DMS153 (cell line): ENCODE measurements around the gene NR1H2.
"Not testable (repeated sequence)": the region's sequence is repeated elsewhere in the genome, so short reads cannot be mapped to it uniquely, and the experiment has no call there.

Experiments
- DNase-seq: peaks from one replicate; lab custom pipeline; 2025; lab: John Stamatoyannopoulos, UW

The NR1H2 gene

GRCh38 chr19:50376166-50377050, at the start of gene NR1H2:
NR1H2 (plus strand) TSS chr19:50376457; CDS start chr19:50377606, 1,149 bp downstream.
- peak; percentile 95 for DNase-seq

- DNase-seq = no peak
Measured at GRCh38 chr19:50327013-50327412, 49.2 kb upstream of the NR1H2 start.

- DNase-seq = no peak
Measured at GRCh38 chr19:50327461-50328223, 48.6 kb upstream of the NR1H2 start.

GRCh38 chr19:50328224-50328872, 47.9 kb upstream of the NR1H2 start:
- no peak for DNase-seq

- DNase-seq = no peak
Measured at GRCh38 chr19:50328873-50329145, 47.4 kb upstream of the NR1H2 start.

GRCh38 chr19:50329146-50329925, 46.9 kb upstream of the NR1H2 start, which contains the start of gene KCNC3:
KCNC3 (minus strand) TSS chr19:50329377; CDS start chr19:50329082, 295 bp downstream.
- peak; percentile 100 for DNase-seq

GRCh38 chr19:50329926-50330294, 46.3 kb upstream of the NR1H2 start:
- DNase-seq = not testable (repeated sequence)

- DNase-seq = peak; percentile 84
Measured at GRCh38 chr19:50330365-50331078, 45.7 kb upstream of the NR1H2 start.

GRCh38 chr19:50331221-50331993, 44.9 kb upstream of the NR1H2 start:
- no peak for DNase-seq

GRCh38 chr19:50331994-50332243, 44.3 kb upstream of the NR1H2 start:
- DNase-seq = no peak

- DNase-seq = no peak
Measured at GRCh38 chr19:50332244-50333038, 43.8 kb upstream of the NR1H2 start.

GRCh38 chr19:50333235-50333736, 43.0 kb upstream of the NR1H2 start:
- peak; percentile 93 for DNase-seq

GRCh38 chr19:50333737-50334617, 42.3 kb upstream of the NR1H2 start:
- DNase-seq = peak; percentile 85

- no peak for DNase-seq
Measured at GRCh38 chr19:50334741-50335421, 41.4 kb upstream of the NR1H2 start.

- DNase-seq = not testable (repeated sequence)
Measured at GRCh38 chr19:50337031-50337430, 39.2 kb upstream of the NR1H2 start.

- no peak for DNase-seq
Measured at GRCh38 chr19:50340331-50340730, 35.9 kb upstream of the NR1H2 start.

GRCh38 chr19:50341091-50341564, 35.1 kb upstream of the NR1H2 start:
- DNase-seq = no peak
